Vagina (tissue), 2 donors: ENCODE results near the gene MELTF.

Source experiments
- CTCF ChIP-seq, 3 experiments: fragments of 450-650 bp in 2 of 3; fragments of 200-600 bp in 1 of 3; sonication (generic) in 1 of 3; IDR thresholded peaks; one replicate each; pipeline ENCODE4 v1.5.1; 2017 to 2019; ENCODE audit warnings: antibody characterized with exemption in 3 of 3, mild to moderate bottlenecking in 2 of 3, moderate library complexity in 2 of 3
- POLR2A ChIP-seq, 2 donors: fragments of 450-650 bp; IDR thresholded peaks; one replicate each; pipeline ENCODE4 v1.6.1; 2017; ENCODE audit warnings: antibody characterized with exemption in 2 of 2, mild to moderate bottlenecking in 2 of 2, moderate library complexity in 2 of 2
- POLR2AphosphoS5 ChIP-seq, 2 donors: sonication (generic); formaldehyde crosslinking; IDR thresholded peaks; one replicate each; pipeline ENCODE4 v1.9.0; 2017; ENCODE audit warnings: antibody characterized with exemption in 2 of 2, mild to moderate bottlenecking in 2 of 2, low read depth in 1 of 2; ENCODE audit not compliant: insufficient read depth in 1 of 2

DNA sequence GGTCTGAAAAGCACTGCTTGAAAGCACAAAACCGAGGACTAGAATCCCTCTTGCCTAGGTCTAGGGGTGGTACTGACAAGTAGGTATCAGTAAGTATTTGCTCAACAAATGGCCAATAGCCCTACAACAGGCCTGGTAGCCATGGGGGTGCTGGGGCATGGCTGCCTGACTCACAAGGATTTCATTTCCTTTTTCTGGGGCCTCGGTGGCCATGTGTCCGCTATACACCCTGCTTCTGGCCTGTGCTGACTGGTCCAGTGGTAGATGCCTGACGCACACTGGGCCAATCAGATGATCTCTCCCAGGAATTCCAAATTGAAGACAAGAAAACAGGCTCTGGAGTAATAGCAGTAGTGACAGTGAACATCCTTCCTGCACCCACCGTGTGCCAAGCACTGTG is 29.4 kb downstream of the MELTF start:
- TF ChIP-seq CTCF (IDR thresholded peaks at IDR 0.05) (no peak), POLR2A (IDR thresholded peaks at IDR 0.05) (no peak), POLR2AphosphoS5 (IDR thresholded peaks at IDR 0.05; ENCODE audit: insufficient read depth in 1 of 2, low read depth in 1 of 2) (no peak)
